ENCODE measurements around the gene GLRX5. TPM values are rescaled to one million over a fixed set of nuclear protein-coding genes. Genes with fewer than 3 reads are reported as not detected.
A peak's percentile ranks its signal among the peaks of the same experiment; 100 is the strongest.

GLRX5 gene
- total and polyA plus RNA-seq, 2 experiments from 2014 or later, result 50.0 to 105 TPM

DNA sequence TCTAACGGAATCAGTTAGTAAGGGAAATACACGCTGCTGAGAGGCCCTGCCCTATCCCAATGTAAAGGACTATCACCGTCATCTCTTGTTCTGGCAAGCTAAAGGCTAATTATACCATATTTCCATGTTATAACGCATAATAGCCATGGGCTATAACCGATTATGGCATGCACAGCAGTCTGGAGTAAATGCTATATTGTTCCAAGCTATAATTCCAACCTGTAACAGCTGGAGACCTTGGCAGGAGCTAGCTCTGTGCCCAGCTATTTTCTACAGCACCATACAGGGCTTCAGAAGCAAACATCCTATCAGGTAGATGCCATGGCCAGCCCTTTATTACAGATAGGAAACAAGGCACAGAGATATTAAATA lies 44.7 kb upstream of the GLRX5 start:
- Histone ChIP-seq H4K20me1 (ENCODE audit: insufficient read depth, poor library complexity, severe bottlenecking) (no peaks in the 10 kb centered on the region), H3K79me2 (no peaks in the 10 kb centered on the region), H3K4me1 (ENCODE audit: insufficient read depth) (peaks cover 10% of the 10 kb centered on the region), H2AFZ (no peak overlapping the region), H3K9me2 (replicated peaks; ENCODE audit: insufficient read depth) (no peaks in the 10 kb centered on the region), H3K27ac (peak overlapping the region; percentile 88), H3K4me3 (no peak overlapping the region), H3K27me3 (no peaks in the 10 kb centered on the region), H3K4me2 (no peak overlapping the region), H3K36me3 (replicated peaks; ENCODE audit: insufficient read depth, low read depth) (no peaks in the 10 kb centered on the region), H3K9me3 (ENCODE audit: low read depth) (no peaks in the 10 kb centered on the region)
- WGBS (ENCODE audit: low lambda C conversion rate, missing lambda C conversion rate), result 89% methylated on average over 5 of the region's 5 CpGs
- TF ChIP-seq, protein P1, sequence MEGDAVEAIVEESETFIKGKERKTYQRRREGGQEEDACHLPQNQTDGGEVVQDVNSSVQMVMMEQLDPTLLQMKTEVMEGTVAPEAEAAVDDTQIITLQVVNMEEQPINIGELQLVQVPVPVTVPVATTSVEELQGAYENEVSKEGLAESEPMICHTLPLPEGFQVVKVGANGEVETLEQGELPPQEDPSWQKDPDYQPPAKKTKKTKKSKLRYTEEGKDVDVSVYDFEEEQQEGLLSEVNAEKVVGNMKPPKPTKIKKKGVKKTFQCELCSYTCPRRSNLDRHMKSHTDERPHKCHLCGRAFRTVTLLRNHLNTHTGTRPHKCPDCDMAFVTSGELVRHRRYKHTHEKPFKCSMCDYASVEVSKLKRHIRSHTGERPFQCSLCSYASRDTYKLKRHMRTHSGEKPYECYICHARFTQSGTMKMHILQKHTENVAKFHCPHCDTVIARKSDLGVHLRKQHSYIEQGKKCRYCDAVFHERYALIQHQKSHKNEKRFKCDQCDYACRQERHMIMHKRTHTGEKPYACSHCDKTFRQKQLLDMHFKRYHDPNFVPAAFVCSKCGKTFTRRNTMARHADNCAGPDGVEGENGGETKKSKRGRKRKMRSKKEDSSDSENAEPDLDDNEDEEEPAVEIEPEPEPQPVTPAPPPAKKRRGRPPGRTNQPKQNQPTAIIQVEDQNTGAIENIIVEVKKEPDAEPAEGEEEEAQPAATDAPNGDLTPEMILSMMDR (IDR thresholded peaks at IDR 0.05; ENCODE audit: poor library complexity), result no peak
- DNase-seq (ENCODE audit: low spot score), result no peak

DNA sequence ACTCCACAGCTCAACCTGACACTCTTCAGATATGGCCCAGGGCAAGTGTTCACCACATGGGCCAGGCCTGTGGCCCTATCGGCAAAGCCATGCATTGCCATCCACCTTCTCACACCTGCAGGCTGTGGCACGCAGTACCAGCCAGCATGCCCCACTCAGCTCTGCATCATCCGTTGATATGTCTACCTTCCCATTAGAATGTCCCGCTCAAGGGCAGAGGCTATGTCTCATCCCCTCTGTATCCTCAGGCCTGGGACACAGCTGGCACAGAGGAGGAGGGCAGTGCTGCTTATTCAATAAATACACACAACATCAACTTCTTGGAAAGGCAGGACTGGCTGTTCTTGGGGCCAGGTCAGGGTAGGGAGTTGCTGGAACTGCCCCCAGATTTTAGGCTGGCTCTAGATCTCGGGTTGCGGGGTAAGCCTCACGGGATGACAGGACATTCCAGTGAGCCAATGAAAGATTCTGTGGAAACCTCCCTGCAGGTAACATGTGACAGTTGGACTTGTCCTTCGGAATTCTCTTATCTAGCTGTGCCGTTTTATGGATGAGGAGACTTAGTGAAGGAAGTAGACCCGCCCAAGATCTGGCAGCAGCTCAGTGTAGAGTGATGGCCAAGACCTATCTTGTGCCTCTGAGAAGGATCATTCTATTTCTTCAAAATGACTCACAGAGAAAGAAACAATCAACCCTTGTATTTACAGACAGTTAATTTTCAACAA lies 44.0 kb upstream of the GLRX5 start:
- peak; percentile 71 for DNase-seq (ENCODE audit: low spot score)
- Histone ChIP-seq H3K9me2 (replicated peaks; ENCODE audit: insufficient read depth) (no peaks in the 10 kb centered on the region), H3K27ac (peak overlapping the region; percentile 88), H3K4me2 (no peak overlapping the region), H3K27me3 (no peaks in the 10 kb centered on the region), H2AFZ (no peak overlapping the region), H3K79me2 (no peaks in the 10 kb centered on the region), H3K4me1 (ENCODE audit: insufficient read depth) (peaks cover 12% of the 10 kb centered on the region), H3K36me3 (replicated peaks; ENCODE audit: insufficient read depth, low read depth) (no peaks in the 10 kb centered on the region), H3K4me3 (no peak overlapping the region), H3K9me3 (ENCODE audit: low read depth) (no peaks in the 10 kb centered on the region), H4K20me1 (ENCODE audit: insufficient read depth, poor library complexity, severe bottlenecking) (no peaks in the 10 kb centered on the region)
- 68% methylated on average over 10 of the region's 10 CpGs for WGBS (ENCODE audit: low lambda C conversion rate, missing lambda C conversion rate)
- TF ChIP-seq, protein P1 (IDR thresholded peaks at IDR 0.05; ENCODE audit: poor library complexity), result no peak
- no peak for TF ChIP-seq EZH2 (IDR thresholded peaks at IDR 0.05; ENCODE audit: borderline replicate concordance)
- no peak for TF ChIP-seq EZH2phosphoT487 (IDR thresholded peaks at IDR 0.05; ENCODE audit: low read depth, severe bottlenecking, unreplicated experiment)

DNA sequence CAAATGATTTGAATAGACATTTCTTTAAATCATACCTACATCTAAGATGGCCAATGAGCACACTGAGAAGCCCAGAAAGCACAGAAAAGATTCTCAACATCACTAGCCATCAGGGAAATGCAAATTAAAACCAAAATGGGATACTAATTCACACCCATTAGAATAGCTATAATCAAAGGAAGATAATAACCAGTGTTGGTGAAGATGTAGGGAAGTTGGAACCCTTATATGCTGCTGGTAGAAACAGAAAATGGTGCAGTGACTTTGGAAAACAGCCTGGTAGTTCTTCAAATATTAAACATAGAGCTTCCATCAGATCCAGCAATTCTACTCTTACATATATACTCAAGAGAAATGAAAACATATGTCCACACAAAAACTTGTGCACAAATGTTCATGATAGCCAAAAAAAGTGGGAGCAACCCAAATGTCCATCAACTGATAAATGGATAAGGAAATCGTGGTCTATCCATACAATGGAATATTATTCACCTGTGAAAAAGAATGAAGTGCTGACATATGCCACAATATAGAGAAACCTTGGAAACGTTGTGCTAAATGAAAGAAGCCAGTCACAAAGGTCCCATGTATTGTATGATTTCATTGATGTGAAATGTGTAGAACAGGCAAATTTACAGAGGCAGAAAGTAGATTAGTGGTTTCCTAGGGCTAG lies 42.8 kb upstream of the GLRX5 start:
- Histone ChIP-seq H4K20me1 (ENCODE audit: insufficient read depth, poor library complexity, severe bottlenecking) (no peaks in the 10 kb centered on the region), H3K4me1 (ENCODE audit: insufficient read depth) (peaks cover 23% of the 10 kb centered on the region), H3K4me3 (no peak overlapping the region), H3K36me3 (replicated peaks; ENCODE audit: insufficient read depth, low read depth) (no peaks in the 10 kb centered on the region), H3K79me2 (no peaks in the 10 kb centered on the region), H3K9me3 (ENCODE audit: low read depth) (no peaks in the 10 kb centered on the region), H3K27me3 (no peaks in the 10 kb centered on the region), H2AFZ (no peak overlapping the region), H3K9me2 (replicated peaks; ENCODE audit: insufficient read depth) (no peaks in the 10 kb centered on the region), H3K4me2 (no peak overlapping the region), H3K27ac (peak overlapping the region; percentile 45)
- DNase-seq (ENCODE audit: low spot score), result no peak
- TF ChIP-seq, protein P1 (IDR thresholded peaks at IDR 0.05; ENCODE audit: poor library complexity), result no peak
- no peak for TF ChIP-seq EZH2 (IDR thresholded peaks at IDR 0.05; ENCODE audit: borderline replicate concordance)
- WGBS (ENCODE audit: low lambda C conversion rate, missing lambda C conversion rate), result 84% methylated on average over 2 of the region's 2 CpGs

All from hepatocyte (in vitro differentiated cells).